GM20431 (cell line): ENCODE measurements around the gene CAMTA1.

Source experiments
- in situ Hi-C: fragments of 300-500 bp; cut with MseI, MboI; formaldehyde crosslinking; loops from one replicate; pipeline ENCODE4 v1.15.0; 2020; ENCODE audit warnings: low sequenced_read_pairs; ENCODE audit not compliant: unreplicated experiment

Gene CAMTA1

DNA sequence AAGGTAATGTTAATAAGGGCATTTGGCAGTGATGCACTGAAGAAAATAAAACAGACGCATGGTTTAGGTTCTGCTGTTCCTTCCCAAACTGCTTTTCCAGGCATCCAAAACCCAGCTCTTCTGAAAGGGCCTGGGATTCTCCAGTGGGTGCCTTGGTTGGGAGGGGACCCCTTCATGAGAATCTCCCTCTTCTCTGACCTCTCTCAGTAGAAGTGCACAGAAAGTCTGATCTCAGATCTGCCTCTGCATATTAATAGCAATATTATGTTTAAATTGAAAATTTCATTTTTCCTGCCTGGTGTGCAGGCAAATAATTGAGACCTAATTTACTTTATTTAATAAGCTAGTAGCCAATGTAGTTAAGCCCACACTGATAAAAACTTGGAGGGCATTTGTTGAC, 260.6 kb downstream of the CAMTA1 start:
- in situ Hi-C loops: no loop called here

DNA sequence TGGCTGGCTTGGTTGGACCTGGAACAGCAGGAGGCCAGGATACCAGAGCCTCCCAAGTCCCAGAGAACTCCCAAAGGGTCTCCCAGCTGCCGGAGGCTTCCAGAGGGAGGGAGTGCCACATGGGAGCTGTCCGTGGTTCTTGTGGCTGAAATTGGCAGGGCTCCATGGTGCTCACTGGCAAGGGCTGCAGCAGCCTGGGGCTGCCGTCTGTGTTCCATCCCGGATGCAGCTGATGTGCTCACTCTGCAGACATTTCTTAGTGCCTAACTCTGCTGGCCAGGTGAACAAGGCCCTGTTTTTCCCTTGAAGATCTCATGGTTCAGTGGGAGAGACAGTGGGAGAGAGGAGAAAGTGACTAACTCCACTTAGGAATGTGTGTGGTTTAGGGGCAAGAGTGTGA, 261.1 kb downstream of the CAMTA1 start:
- in situ Hi-C loops: no loop called here

DNA sequence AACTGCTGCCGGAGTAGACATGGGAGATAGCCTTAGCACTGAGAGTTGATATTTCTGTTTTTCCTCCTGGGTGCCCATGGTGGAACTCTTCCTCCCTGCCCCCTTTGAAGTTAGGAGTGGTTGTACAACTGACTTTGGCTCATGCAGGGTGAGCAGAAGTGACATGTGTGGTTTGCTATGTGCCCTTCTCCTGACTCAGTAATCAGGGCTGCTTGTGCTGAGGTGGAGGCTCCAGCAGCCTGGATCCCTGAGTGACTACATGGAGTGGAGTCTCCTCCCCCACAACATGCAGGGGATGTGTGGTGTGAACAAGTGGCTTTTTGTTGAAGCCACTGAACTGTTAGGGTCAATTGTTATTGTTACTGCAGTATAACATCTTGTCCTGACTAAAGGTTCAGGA, 261.6 kb downstream of the CAMTA1 start:
- in situ Hi-C loops: no loop called here

DNA sequence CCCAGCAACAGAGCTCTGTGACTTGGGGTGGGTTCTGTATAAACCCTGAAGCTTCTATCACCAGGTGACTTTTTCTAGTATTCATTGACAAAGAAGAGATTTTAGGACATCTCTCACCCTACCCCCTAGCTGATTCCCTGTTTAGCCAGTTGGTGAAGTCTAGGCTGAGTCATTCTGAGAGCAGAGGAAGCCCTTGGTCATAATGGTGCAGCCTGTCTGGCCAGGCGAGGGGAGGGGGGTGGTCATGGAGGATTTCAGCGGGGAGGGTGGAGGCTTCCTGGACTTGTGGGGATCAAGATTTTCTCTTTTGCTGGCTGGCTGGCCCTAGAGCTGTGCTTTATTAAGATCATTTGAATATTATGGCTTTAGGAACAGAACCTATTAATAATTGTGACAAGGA, 262.6 kb downstream of the CAMTA1 start:
- in situ Hi-C loops: no loop called here

DNA sequence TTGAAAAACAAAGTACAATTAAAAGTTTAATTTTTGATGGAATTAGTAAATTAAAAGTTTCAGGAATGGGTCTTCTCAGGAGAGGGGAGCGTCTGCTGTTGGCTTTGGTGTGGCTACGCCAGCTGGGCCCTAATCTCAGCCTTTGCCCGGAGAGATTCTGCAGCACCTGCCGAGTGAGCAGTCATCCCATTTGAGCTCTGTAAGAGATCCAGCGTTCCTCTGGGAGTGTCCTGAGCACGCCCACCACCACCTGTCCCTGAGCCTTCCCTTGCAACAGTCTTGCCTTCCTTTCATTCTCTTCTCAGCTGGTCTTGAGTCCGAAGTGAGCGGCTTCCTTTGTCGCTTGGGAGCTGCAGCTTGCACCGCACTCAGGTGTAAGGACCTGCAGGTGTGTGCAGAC, 263.1 kb downstream of the CAMTA1 start:
- in situ Hi-C loops: no loop called here

DNA sequence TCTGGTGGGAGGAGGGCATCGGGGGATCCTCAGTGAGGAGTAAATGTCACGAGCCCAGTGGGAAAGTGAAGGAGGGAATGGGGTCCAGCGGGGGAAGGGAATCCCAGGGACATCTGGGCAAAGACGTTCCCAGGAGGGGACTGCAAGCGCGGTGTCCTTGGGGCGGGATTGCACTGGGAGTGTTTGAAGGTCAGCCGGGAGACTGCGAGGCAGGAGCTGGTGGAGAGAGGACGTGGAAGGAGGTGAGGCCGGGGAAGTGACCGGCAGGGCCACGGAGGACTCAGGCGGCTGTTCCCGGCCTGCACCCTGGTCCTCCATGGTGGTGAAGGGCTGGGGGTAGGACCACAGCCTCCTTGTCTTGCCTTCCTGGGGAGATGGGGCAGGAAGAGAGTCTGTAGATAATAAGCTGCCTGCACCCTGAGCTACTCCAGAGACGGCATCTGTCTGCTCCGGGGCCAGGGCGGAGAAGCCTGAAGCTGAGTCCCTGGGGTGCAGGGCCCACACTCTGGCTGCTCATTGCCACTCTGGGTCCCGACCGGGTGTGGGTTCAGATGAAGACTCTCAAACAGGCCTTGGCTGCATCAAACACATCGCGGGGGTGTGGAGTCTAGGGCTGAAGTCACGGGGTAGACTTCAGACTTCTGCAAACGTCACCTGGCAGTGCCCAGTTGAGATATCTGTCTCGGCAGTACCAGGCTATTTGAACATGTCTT, 264.8 kb downstream of the CAMTA1 start:
- in situ Hi-C loops: loop anchor here (25.0 kb wide), 1 partner anchor 587 kb away; no protein-coding TSS in a partner anchor

DNA sequence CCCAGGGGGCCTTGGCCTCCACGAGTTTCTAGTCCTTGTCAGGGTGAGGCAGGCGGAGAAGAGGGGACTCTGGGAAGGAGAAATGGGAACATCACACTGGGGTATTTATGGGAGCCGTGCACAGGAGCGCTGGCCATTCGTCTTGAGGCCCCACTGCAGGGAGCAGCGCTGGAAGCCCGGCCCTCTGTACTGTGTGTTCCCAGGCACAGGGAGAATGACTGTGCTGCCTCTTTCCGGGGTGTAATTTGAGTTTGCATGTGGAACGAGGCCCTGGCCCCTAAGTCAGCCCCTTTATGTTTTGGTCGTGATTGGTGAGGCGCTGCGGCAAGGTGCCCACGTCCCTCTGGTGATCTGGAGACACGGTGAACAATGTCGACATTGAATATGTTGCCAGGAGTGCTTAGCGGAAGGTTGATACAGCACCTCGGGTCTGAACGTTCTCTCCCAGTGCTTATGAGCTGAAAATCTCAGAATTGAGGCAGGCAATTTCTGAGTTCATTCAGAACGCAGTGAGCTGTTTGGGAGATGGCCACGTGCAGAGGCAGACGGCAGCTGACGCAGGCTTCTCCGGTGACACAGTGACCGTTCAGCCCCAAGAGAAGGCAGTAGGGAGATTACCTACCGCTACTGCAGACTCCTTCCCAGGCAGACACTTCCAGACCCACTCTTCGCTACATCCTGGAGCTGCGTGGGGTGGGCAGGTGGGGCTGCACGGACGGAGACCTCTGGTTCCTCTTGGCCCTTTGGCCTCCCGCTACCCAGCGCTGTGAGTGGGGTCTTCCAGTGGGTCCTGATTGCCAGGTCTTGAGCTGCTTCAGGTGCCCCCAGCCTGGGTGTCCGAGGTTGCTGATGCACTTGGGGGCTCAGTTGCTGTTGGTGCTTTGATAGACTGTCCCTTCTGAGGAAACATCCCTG, 265.8 kb downstream of the CAMTA1 start:
- in situ Hi-C loops: loop anchor here (25.0 kb wide), 1 partner anchor 586 kb away; no protein-coding TSS in a partner anchor

DNA sequence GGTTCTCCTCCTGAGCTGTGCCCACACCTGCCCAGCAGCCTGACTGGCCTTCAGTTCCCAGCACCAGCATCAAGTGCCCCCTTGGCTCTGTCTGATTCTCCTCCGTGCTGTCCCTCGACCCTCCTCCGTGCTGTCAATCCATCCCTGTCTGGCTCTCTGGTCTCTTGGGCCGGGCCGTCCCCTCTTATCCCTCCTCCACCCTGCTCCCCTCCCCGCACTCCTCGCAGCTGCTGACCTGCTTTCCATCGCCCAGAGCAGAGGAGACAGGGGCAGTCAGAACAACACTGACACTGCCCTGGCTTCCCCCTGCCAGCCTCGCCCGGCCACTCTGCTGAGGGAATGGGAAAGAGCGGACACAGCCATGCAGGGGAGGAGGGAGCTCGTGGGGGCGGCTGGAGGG, 267.4 kb downstream of the CAMTA1 start:
- in situ Hi-C loops: loop anchor here (25.0 kb wide), 1 partner anchor 585 kb away; no protein-coding TSS in a partner anchor

DNA sequence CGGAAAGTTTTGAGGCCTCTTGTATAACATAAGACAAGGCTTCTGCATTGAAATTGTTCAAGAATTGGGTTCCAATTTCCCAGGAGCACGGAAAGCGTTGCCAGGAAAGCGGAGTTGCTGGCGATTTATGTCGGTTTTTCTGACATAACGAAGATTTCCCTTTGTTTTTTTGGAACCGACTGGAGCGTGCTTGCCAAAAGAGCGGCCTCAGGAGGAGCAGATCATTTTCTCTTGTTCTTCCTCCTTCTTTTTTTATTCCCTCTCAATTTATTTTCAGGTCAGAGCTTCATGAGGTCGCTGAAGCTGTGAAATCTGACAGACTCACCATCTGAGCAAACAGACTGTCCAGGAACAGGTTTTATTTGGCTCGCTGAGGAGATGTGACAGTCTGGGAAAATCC, 275.5 kb downstream of the CAMTA1 start:
- in situ Hi-C loops: loop anchor here (10.0 to 25.0 kb wide), 2 partner anchors 336 to 577 kb away; no protein-coding TSS in a partner anchor

DNA sequence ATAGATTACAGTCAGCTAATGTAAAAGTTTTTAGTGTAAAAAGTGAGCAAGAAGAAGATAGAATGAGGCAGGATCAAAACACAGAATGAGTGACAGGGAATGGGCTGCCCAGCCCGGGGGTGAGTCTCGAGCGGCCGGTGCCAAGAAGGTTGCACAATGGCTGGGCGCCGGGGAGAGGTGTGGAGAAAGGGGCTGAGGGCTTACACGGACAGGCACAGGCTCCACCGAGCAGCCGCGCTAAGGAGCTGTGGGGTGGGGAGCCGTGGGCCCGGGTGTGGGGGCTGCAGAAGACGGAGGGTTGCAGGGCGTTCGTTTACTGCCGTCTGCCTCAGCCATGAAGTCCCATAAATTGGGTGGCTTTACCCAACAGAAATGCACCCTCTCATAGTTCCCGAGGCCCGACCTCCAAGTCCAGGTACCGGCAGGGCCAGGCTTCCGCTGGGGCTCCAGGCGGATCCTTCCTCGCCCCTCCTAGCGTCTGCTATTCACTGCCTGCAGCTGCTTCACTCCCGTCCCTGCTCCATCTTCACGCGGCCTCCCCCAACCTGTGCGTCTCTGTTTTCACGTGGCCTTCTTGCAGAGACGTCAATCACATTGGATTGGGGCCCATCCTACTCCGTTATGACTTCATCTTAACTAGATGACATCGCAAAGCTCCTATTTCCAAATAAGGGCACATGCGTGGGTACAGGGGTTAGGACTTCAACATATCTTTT, 277.2 kb downstream of the CAMTA1 start:
- in situ Hi-C loops: loop anchor here (10.0 to 25.0 kb wide), 2 partner anchors 338 to 575 kb away; no protein-coding TSS in a partner anchor

DNA sequence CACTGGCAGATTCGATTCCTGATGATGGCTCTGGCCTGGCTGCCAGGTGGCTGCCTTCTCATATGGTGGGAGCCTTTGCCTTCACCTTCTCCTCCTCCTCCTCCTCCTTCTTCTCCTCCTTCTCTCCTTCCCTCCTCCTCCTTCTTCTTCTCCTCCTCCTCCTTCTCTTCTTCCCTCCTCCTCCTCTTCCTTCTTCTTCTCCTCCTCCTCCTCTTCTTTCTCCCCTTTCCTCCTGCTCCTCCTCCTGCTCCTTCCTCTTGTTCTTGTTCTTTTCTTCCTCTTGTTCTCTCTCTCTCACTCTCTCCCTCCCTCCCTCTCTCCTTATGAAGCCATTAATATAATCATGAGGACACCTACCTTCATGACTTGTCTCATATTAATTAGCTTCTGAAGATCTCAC, 278.7 kb downstream of the CAMTA1 start:
- in situ Hi-C loops: loop anchor here (10.0 to 25.0 kb wide), 2 partner anchors 339 to 573 kb away; no protein-coding TSS in a partner anchor

DNA sequence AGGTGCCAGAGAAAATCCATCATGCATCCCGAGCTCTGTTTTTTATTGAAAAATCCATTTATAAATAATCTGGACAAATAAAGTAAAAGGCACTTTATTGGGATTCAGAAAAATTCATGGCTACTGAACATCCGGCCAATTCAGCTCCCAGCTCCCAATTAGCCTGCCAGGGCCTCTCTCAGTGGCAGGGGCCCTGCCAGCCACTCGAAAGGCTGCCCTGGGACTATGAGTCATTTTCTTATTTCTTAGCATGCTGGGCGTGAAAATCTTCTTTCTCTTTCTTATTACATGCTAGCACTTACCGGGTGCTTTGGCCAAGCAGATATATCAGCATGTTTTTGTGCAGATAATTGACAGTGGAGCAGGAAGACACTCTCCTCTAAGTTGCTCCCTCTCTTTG, 283.3 kb downstream of the CAMTA1 start:
- in situ Hi-C loops: loop anchor here (10.0 to 25.0 kb wide), 2 partner anchors 344 to 569 kb away; no protein-coding TSS in a partner anchor

DNA sequence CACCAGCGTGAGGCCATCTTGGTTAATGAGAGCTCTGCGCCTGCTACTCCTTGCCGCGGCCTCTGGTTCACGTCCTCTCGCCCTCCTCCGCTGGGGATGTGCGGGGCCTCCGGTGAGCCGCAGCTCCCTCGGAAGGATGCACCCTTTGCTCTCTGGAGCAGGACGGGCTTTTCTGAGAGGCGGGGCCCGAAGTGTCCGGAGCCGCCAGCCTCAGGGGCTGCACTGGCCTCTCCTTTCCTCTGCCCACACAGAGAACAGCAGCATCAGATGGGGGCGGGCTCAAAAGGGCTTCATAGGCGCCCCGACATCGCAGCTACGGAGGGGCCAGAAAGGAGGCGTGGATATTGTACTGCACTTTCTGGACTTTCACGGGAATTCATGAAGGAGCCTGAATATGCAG, 284.7 kb downstream of the CAMTA1 start:
- in situ Hi-C loops: loop anchor here (10.0 to 25.0 kb wide), 2 partner anchors 345 to 567 kb away; no protein-coding TSS in a partner anchor

DNA sequence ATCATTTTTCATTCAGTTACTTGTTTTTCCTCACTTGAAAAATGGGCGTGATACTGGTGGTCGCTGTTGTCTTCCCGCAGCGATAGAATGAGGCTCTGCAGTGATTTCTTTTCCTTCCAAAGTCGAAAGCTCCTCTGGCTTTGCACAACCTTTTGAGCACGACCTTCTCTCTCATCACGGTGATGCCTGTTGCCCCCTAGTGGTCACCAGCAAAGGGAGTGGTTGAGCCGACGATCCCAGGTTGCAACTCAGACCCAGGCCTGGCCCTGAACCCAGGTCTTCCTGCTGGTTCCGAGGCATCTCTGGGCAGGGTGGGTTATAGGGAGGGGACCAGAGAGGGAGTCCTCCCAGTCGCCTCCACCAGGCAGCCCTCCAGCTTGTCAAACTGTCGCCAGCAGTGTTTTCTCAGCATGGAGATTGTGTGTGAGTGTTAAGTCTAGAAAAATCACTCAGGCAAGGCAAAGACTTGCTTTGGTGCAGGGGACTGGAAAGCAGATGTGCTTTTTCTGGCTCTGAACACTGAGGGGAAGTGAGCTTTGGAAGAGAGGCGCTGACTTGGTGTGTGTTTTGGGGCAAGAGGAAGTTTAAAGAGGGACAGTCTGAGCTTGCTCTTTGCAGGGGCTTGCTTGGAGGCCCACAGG, 285.3 kb downstream of the CAMTA1 start:
- in situ Hi-C loops: loop anchor here (25.0 kb wide), 1 partner anchor 567 kb away; no protein-coding TSS in a partner anchor

DNA sequence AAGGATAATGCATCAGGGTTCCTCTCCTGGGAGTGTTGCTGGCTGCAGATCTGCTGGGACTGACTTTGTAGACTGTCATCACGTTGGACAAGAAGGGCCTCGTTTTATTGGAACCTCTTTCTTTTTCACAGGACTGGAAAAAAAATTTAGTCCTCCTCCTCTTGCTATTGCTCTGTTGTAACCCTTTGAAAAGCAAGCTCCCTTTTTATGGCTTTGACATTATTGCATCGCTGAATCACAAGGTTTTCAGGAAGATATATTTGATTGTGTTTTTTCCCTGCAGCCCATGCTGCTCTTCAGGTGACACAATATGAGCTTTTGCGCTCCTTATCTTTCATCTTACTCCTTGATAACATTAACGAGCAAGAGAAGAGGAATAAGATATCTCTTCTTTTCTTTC, 290.9 kb downstream of the CAMTA1 start:
- in situ Hi-C loops: no loop called here

DNA sequence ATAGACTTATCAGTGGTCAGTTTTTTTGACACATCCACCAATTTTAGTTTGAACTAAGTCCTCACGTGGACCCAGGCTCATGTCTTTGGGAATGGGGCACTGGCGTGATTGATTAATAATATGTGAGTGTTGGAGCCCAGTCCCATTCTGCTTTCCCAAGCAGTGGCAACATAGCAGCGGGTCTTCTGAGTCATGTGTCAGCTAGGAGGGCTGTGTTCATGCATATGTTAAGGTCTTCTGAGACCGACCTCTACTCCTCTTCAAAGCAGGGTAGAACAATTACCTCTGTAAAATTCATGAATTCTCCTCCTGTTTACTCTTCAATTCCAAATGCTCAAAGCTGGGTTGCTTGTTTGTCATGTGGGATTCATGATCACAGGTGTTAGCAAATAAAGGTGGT, 291.3 kb downstream of the CAMTA1 start:
- in situ Hi-C loops: no loop called here

DNA sequence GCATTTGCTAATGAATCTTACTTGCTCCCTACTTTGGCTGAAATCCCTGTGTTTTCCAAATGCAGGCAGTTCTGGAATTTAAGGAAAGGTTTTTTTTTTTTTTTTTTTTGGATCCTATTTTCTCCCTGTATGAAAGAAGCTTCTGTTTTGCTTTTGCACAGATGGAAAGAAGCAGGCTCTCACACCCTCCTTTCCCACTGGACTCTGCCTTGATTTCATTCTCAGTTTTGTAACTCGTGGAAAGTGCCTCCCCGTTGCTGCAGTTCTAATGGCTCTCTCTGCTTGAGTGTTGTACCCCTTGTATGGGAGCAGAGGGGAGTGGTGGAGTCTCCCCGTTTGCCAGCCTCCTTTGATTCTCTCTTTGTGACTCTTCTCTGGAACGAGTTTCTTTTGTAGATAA, 291.9 kb downstream of the CAMTA1 start:
- in situ Hi-C loops: no loop called here

DNA sequence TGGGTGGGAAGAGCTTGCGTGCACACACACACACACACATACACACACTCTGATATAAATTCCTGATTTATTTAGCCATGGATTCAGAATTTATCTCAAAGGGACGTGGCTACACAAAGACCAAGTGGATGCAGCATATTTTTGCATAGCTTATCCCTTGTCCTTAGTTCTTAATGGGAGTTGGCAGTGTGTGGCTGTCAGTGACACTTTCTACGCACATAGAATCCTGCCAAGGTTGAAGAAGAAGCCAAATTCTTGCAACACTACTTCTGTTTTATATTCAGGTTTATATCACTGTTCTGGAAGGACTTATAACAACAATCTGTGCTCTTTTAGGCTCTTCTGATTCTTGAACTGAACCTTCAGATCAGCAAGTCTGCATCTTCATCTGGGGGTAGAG, 292.7 kb downstream of the CAMTA1 start:
- in situ Hi-C loops: no loop called here

DNA sequence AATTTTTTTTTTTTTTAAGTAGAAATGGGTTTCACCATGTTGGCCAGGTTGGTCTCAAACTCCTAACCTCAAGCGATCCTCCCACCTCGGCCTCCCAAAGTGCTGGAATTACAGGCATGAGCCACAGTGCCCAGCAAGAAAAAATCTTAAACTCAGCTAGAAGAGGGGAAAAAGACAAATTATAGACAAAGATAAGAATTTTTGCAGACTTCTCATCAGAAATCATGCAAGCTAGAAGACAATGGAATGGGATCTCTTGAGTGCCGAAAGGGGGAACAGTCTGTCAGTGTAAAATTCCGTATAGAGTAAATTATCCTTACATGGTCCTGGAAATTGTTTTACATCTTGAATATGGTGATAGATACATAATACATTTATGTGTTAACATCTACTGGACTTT, 294.4 kb downstream of the CAMTA1 start:
- in situ Hi-C loops: no loop called here
